Testis (tissue), 3 donors: Measurements from ENCODE around the gene TENM4. TPM values are rescaled to one million over a fixed set of nuclear protein-coding genes. Genes with fewer than 3 reads are reported as not detected.

Source experiments
- DNase-seq: peaks from one replicate; pipeline ENCODE4 v3.0.0-alpha.2; 2019
- H3K27ac ChIP-seq, 2 donors: fragments of 200-600 bp; sonication (generic); one replicate each; pipeline ENCODE4 v1.5.1; 2019
- H3K27me3 ChIP-seq: fragments of 200-600 bp; sonication (generic); one replicate; pipeline ENCODE4 v1.5.1; 2019
- H3K36me3 ChIP-seq: fragments of 200-600 bp; sonication (generic); one replicate; pipeline ENCODE4 v1.5.1; 2017; ENCODE audit warnings: low read depth; ENCODE audit errors: missing control alignments
- H3K4me1 ChIP-seq: fragments of 200-600 bp; sonication (generic); one replicate; pipeline ENCODE4 v1.5.1; 2019
- H3K4me3 ChIP-seq, 2 donors: fragments of 200-600 bp; sonication (generic); one replicate each; pipeline ENCODE4 v1.5.1; 2017 to 2019
- H3K9me3 ChIP-seq: fragments of 200-600 bp; sonication (generic); one replicate; pipeline ENCODE4 v1.5.1; 2017
- CTCF ChIP-seq, 3 experiments: fragments of 450-650 bp in 2 of 3; fragments of 200-600 bp in 1 of 3; sonication (generic) in 1 of 3; IDR thresholded peaks; one replicate each; pipeline ENCODE4 v1.5.1; 2016 to 2019; ENCODE audit warnings: antibody characterized with exemption in 3 of 3, mild to moderate bottlenecking in 2 of 3, moderate library complexity in 1 of 3
- POLR2A ChIP-seq: fragments of 450-650 bp; IDR thresholded peaks from one replicate; pipeline ENCODE4 v1.6.1; 2017; ENCODE audit warnings: antibody characterized with exemption, mild to moderate bottlenecking, moderate library complexity
- WGBS, 2 donors: methylation state at CpG; one replicate each; pipeline ENCODE4 v1.1.5; 2018; 5-methylcytosine and 5-hydroxymethylcytosine counted together
- intact Hi-C: fragments of 100-400 bp; cut with DNase I; formaldehyde crosslinking; loops from one replicate; pipeline ENCODE4 v1.15.1; 2023; ENCODE audit warnings: low total_unique reads
- polyA plus RNA-seq: library from polyadenylated mRNA; stranded (reverse); fragments of 350-450 nt; fragmentation: Illumina TruSeq; extraction: RNeasy Lipid Tissue Mini Kit (QIAGEN cat#74804); gene quantifications from one replicate; pipeline ENCODE4 v1.2.3, GENCODE V29; 2014; ENCODE audit warnings: low read depth, low replicate concordance; ENCODE audit not compliant: insufficient read depth
- total RNA-seq, 2 donors: library from RNA; depleted of rRNA; stranded (reverse); fragments of >200 nt; gene quantifications; one replicate each; pipeline ENCODE4 v1.2.3, GENCODE V29; 2016

Gene TENM4
- total and polyA plus RNA-seq, 3 donors from 2014 or later: 10.6 to 17.9 (median 11.4) TPM

- no peaks in the 10 kb centered on the region for H3K4me1 ChIP-seq
- TF ChIP-seq POLR2A: no peak
- no peak for TF ChIP-seq CTCF (IDR thresholded peaks at IDR 0.05)
- intact Hi-C loops: no loop called here
- no peak overlapping the region for H3K27ac ChIP-seq
- H3K4me3 ChIP-seq: no peak overlapping the region
- WGBS, 2 donors: 89 to 92% methylated on average over 3 of the region's 3 CpGs
- DNase-seq: no peak
- no peaks in the 10 kb centered on the region for H3K9me3 ChIP-seq
- no peaks in the 10 kb centered on the region for H3K36me3 ChIP-seq
- H3K27me3 ChIP-seq: no peaks in the 10 kb centered on the region
Observed at GRCh38 chr11:79340535-79340934, 100.3 kb downstream of the TENM4 start.

- TF ChIP-seq POLR2A (no peak), CTCF (IDR thresholded peaks at IDR 0.05) (no peak)
- no peak for DNase-seq
- no peak overlapping the region for H3K4me3 ChIP-seq
- no peaks in the 10 kb centered on the region for H3K9me3 ChIP-seq
- no peaks in the 10 kb centered on the region for H3K27me3 ChIP-seq
- intact Hi-C loops: no loop called here
- 66 to 72% methylated on average over 6 of the region's 6 CpGs for WGBS, 2 donors
- H3K4me1 ChIP-seq: no peaks in the 10 kb centered on the region
- no peaks in the 10 kb centered on the region for H3K36me3 ChIP-seq
- H3K27ac ChIP-seq: no peak overlapping the region
Observed at GRCh38 chr11:79336797-79337517, 103.9 kb downstream of the TENM4 start.

- intact Hi-C loops: no loop called here
- WGBS, 2 donors: 86 to 88% methylated on average over 2 to 3 of the region's 3 CpGs
- H3K27ac ChIP-seq: no peak overlapping the region
- no peaks in the 10 kb centered on the region for H3K27me3 ChIP-seq
- DNase-seq: no peak
- H3K4me1 ChIP-seq: no peaks in the 10 kb centered on the region
- no peaks in the 10 kb centered on the region for H3K36me3 ChIP-seq
- no peak overlapping the region for H3K4me3 ChIP-seq
- TF ChIP-seq POLR2A: no peak
- H3K9me3 ChIP-seq: no peaks in the 10 kb centered on the region
Observed at GRCh38 chr11:79335681-79336080, 105.1 kb downstream of the TENM4 start.

- intact Hi-C loops: no loop called here
- Histone ChIP-seq H3K4me1 (no peaks in the 10 kb centered on the region), H3K9me3 (no peaks in the 10 kb centered on the region), H3K27ac (no peak overlapping the region), H3K4me3 (no peak overlapping the region), H3K27me3 (no peaks in the 10 kb centered on the region), H3K36me3 (no peaks in the 10 kb centered on the region)
- TF ChIP-seq POLR2A (no peak), CTCF (IDR thresholded peaks at IDR 0.05) (no peak)
- 90 to 92% methylated on average over 2 of the region's 2 CpGs for WGBS, 2 donors
- no peak for DNase-seq
Observed at GRCh38 chr11:79333355-79333754, 107.5 kb downstream of the TENM4 start.

GRCh38 chr11:79332017-79332416, 108.8 kb downstream of the TENM4 start:
- no peaks in the 10 kb centered on the region for H3K4me1 ChIP-seq
- DNase-seq: no peak
- intact Hi-C loops: no loop called here
- H3K27ac ChIP-seq: no peak overlapping the region
- H3K9me3 ChIP-seq: no peaks in the 10 kb centered on the region
- 64 to 75% methylated on average over 2 of the region's 2 CpGs for WGBS, 2 donors
- H3K4me3 ChIP-seq: no peak overlapping the region
- H3K36me3 ChIP-seq: no peaks in the 10 kb centered on the region
- no peaks in the 10 kb centered on the region for H3K27me3 ChIP-seq
- TF ChIP-seq POLR2A (no peak), CTCF (IDR thresholded peaks at IDR 0.05) (no peak)
